ENCODE measurements around the gene DLX2.

GRCh38 chr2:172102391-172103359, at the start of gene DLX2:
- TF ChIP-seq CTCF (IDR thresholded peaks at IDR 0.05) (no peak), EP300 (IDR thresholded peaks at IDR 0.05) (no peak), POLR2AphosphoS5 (IDR thresholded peaks at IDR 0.05) (peak in 1 of 4 donors; percentile 55)

Data from sigmoid colon (tissue), 4 donors.